Heart left ventricle (tissue), 13 donors: ENCODE results near the gene ID3.

ENCODE experiments used
- POLR2A ChIP-seq, 2 donors: fragments of 450-650 bp; IDR thresholded peaks; one replicate each; pipeline ENCODE4 v1.6.1; 2017; ENCODE audit warnings: antibody characterized with exemption in 2 of 2, mild to moderate bottlenecking in 2 of 2, moderate library complexity in 2 of 2
- TF ChIP-seq, protein P1 (sequence below), 12 donors: fragments of 200-600 bp; sonication (generic) in 4 of 12; IDR thresholded peaks; one replicate each; pipeline versions ENCODE4 v1.5.0 to v1.8.0; 2018 to 2022; ENCODE audit warnings: antibody characterized with exemption in 12 of 12, mild to moderate bottlenecking in 5 of 12
- donor health status: ischemic (EF 13 %, LVEDD 7.1; RV severe dilation, severe dysfunction).
- donor health status: DM: no; HTN: yes; CAD: no.
- donor health status: DM: no; HTN: no; CAD: no.
- donor health status: ischemic (EF 25% LVEDD 6.9; RV normal size, moderate dysfunction).
- donor health status: ischemic (EF 25% LVEDD 5.7; RV mildly dilated, moderate dysfunction).
- donor health status: ischemic (EF 35%, LVEDD 5.7; RV mildly dilated, moderate dysfunction).
- donor health status: nonischemic (EF 11% LVEDD 7.7; RV severe dilation, severe dysfunction).
- donor health status: DM: yes; HTN: yes; CAD: no.
- donor health status: PGD.
- donor health status: ischemic (EF 29% LVEDD 5.4; RV normal size, mild dysfunction).
- donor health status: nonischemic (EF 23%, LVEDD 6.1; RV moderate dilation, normal function).

DNA sequence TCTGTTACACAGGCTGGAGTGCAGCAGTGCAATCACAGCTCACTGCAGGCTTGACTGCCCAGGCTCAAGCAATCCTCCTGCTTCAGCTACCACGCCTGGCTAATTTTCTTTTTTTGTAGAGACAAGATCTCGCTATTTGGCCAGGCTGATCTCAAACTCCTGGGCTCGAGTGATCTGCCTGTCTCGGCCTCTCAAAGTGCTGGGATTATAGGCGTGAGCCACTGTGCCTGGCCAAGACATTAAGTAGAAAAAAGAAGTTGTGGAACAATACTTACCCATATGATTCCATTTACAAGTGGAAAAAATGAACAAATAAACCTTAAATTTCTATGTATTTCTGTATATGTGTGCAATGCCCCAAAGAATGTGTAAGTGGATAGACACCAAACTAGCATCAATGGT is 30.3 kb upstream of the ID3 start:
- TF ChIP-seq, protein P1, sequence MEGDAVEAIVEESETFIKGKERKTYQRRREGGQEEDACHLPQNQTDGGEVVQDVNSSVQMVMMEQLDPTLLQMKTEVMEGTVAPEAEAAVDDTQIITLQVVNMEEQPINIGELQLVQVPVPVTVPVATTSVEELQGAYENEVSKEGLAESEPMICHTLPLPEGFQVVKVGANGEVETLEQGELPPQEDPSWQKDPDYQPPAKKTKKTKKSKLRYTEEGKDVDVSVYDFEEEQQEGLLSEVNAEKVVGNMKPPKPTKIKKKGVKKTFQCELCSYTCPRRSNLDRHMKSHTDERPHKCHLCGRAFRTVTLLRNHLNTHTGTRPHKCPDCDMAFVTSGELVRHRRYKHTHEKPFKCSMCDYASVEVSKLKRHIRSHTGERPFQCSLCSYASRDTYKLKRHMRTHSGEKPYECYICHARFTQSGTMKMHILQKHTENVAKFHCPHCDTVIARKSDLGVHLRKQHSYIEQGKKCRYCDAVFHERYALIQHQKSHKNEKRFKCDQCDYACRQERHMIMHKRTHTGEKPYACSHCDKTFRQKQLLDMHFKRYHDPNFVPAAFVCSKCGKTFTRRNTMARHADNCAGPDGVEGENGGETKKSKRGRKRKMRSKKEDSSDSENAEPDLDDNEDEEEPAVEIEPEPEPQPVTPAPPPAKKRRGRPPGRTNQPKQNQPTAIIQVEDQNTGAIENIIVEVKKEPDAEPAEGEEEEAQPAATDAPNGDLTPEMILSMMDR (IDR thresholded peaks at IDR 0.05): no peak
- no peak for TF ChIP-seq POLR2A (IDR thresholded peaks at IDR 0.05)
